ENCODE measurements around the gene GPD1L. TPM values are rescaled to one million over a fixed set of nuclear protein-coding genes. Genes with fewer than 3 reads are reported as not detected.

The GPD1L gene
- total and polyA plus RNA-seq, 2 of the 13 experiments (the other 11 are each of a cell fraction or from before 2014, with no cell fraction given) = 4.9 to 13.7 TPM

- TF ChIP-seq ZHX1 (CRISPR knock-in tag; IDR thresholded peaks at IDR 0.05; ENCODE audit: low read depth) (no peak; the same call in 1 of the 2 replicates), ARNT2 (CRISPR knock-in tag; IDR thresholded peaks at IDR 0.05; ENCODE audit: low read depth) (no peak), TIGD3 (CRISPR knock-in tag; IDR thresholded peaks at IDR 0.05; ENCODE audit: borderline replicate concordance) (no peak), ZNF501 (CRISPR knock-in tag; IDR thresholded peaks at IDR 0.05) (peak; percentile 78), ZNF878 (CRISPR knock-in tag; IDR thresholded peaks at IDR 0.05) (peak; percentile 61; the same call in 1 of the 2 replicates), ZNF44 (CRISPR knock-in tag; IDR thresholded peaks at IDR 0.05) (0 out of 2 replicates have a peak, but pooled peaks have one; percentile 37), MYNN (CRISPR knock-in tag; IDR thresholded peaks at IDR 0.05; ENCODE audit: low read depth) (no peak), JUNB (CRISPR knock-in tag; IDR thresholded peaks at IDR 0.05; ENCODE audit: borderline replicate concordance) (peak; percentile 20; the same call in 1 of the 2 replicates), ZNF331 (CRISPR knock-in tag; IDR thresholded peaks at IDR 0.05) (peak; percentile 92), FOSL1 (CRISPR knock-in tag; IDR thresholded peaks at IDR 0.05; ENCODE audit: borderline replicate concordance) (no peak), ZNF292 (CRISPR knock-in tag; IDR thresholded peaks at IDR 0.05; ENCODE audit: borderline replicate concordance, low read depth) (peak; percentile 90), NR2C2 (CRISPR knock-in tag; IDR thresholded peaks at IDR 0.05; ENCODE audit: borderline replicate concordance) (peak; percentile 80), MED8 (CRISPR knock-in tag; IDR thresholded peaks at IDR 0.05; ENCODE audit: insufficient replicate concordance) (no peak), ATF7 (IDR thresholded peaks at IDR 0.05) (no peak), ATF7 (CRISPR knock-in tag; IDR thresholded peaks at IDR 0.05) (peak; percentile 83; the same call in 1 of the 2 replicates), ZNF160 (CRISPR knock-in tag; IDR thresholded peaks at IDR 0.05) (no peak; the same call in 1 of the 2 replicates), MBNL3 (CRISPR knock-in tag; conservative IDR thresholded peaks at IDR 0.05) (no peak; the same call in 1 of the 2 replicates), MYC (CRISPR knock-in tag; IDR thresholded peaks at IDR 0.05; ENCODE audit: borderline replicate concordance) (peak; percentile 36; the same call in 1 of the 2 replicates), ZNF317 (CRISPR knock-in tag; IDR thresholded peaks at IDR 0.05) (no peak), RNF2 (conservative IDR thresholded peaks at IDR 0.05; ENCODE audit: low read depth) (no peak), PHF8 (CRISPR knock-in tag; IDR thresholded peaks at IDR 0.05) (peak; percentile 24; the same call in 1 of the 2 replicates), RELA (CRISPR knock-in tag; IDR thresholded peaks at IDR 0.05) (no peak), YEATS4 (CRISPR knock-in tag; IDR thresholded peaks at IDR 0.05; ENCODE audit: borderline replicate concordance) (peak; percentile 44; the same call in 1 of the 2 replicates), SIN3B (IDR thresholded peaks at IDR 0.05; ENCODE audit: low read length) (peak; percentile 41; the same call in 1 of the 2 replicates), GPBP1L1 (CRISPR knock-in tag; IDR thresholded peaks at IDR 0.05) (no peak), MAX (IDR thresholded peaks at IDR 0.05) (peak; percentile 72)
Observed at GRCh38 chr3:32216172-32216783, 109.9 kb downstream of the GPD1L start (continued).
